IMR-90 (cell line): ENCODE measurements around the gene THRB. TPM values are rescaled to one million over a fixed set of nuclear protein-coding genes. Genes with fewer than 3 reads are reported as not detected.

Source experiments
- ATAC-seq: fragments of 200-7000 bp; cut with Tn5 transposase; 2 replicates; pipeline ENCODE4 v1.9.1; 2020; ENCODE audit warnings: low read depth, mild to moderate bottlenecking, moderate library complexity
- BruUV-seq: library from RNA; stranded (reverse); fragments of 400-500 nt; replicated peaks from 2 replicates; lab custom pipeline; 2021; lab: Mats Ljungman, UMichigan
- CTCF ChIA-PET: fragments of 300-600 bp; formaldehyde crosslinking; extraction: SDS; loops from one replicate; lab custom pipeline; 2021; ENCODE audit warnings: antibody characterized with exemption; lab: Yijun Ruan, JAX
- POLR2A ChIA-PET: fragments of 300-600 bp; sonication (Branson Sonifier 250); formaldehyde crosslinking; loops from one replicate; lab custom pipeline; 2022; ENCODE audit warnings: antibody characterized with exemption; ENCODE audit not compliant: unreplicated experiment; lab: Charles Lee
- DNase-seq: peaks from one replicate; pipeline ENCODE4 v3.0.0; 2013
- H2AFZ ChIP-seq: replicated peaks from 2 replicates; pipeline ENCODE3; 2013; ENCODE audit warnings: low read length, mild to moderate bottlenecking; ENCODE audit not compliant: poor library complexity
- H2AK5ac ChIP-seq: 2 replicates; pipeline ENCODE4 v1.6.1; 2013; ENCODE audit warnings: low read depth, low read length, inconsistent platforms
- H2AK9ac ChIP-seq: replicated peaks from 2 replicates; pipeline ENCODE3; 2013; ENCODE audit warnings: mild to moderate bottlenecking, low read depth, low read length, moderate library complexity; ENCODE audit not compliant: poor library complexity
- H2BK120ac ChIP-seq: 2 replicates; pipeline ENCODE4 v1.6.1; 2013; ENCODE audit warnings: low read depth, low read length, inconsistent platforms
- H2BK15ac ChIP-seq: 3 replicates; pipeline ENCODE4 v1.6.1; 2013; ENCODE audit warnings: low read depth, low read length, inconsistent platforms
- H2BK20ac ChIP-seq: 2 replicates; pipeline ENCODE4 v1.6.1; 2013; ENCODE audit warnings: low read depth, mild to moderate bottlenecking, inconsistent platforms, low read length, moderate library complexity
- H2BK5ac ChIP-seq: 2 replicates; pipeline ENCODE4 v1.6.1; 2013; ENCODE audit warnings: mild to moderate bottlenecking, low read depth, low read length, inconsistent platforms; ENCODE audit not compliant: poor library complexity, severe bottlenecking
- H3K14ac ChIP-seq: replicated peaks from 2 replicates; pipeline ENCODE4 v1.6.1; 2013; ENCODE audit warnings: low read depth, low read length, inconsistent platforms
- H3K18ac ChIP-seq: 2 replicates; pipeline ENCODE4 v1.6.1; 2013; ENCODE audit warnings: low read depth, low read length, control low read depth
- H3K23ac ChIP-seq: 2 replicates; pipeline ENCODE4 v1.6.1; 2013; ENCODE audit warnings: low read depth, low read length, inconsistent platforms
- H3K27ac ChIP-seq: 2 replicates; pipeline ENCODE4 v1.5.1; 2013; ENCODE audit warnings: mild to moderate bottlenecking, control low read depth, low read length; ENCODE audit not compliant: insufficient read depth
- H3K27me3 ChIP-seq: 2 replicates; pipeline ENCODE4 v1.6.1; 2013; ENCODE audit warnings: low read length; ENCODE audit not compliant: control insufficient read depth, insufficient read depth
- H3K36me3 ChIP-seq: 2 replicates; pipeline ENCODE4 v1.6.1; 2013; ENCODE audit warnings: low read length, mixed read lengths; ENCODE audit not compliant: control insufficient read depth, insufficient read depth
- H3K4ac ChIP-seq: 2 replicates; pipeline ENCODE4 v1.6.1; 2013; ENCODE audit warnings: low read depth, low read length, inconsistent platforms
- H3K4me1 ChIP-seq: 2 replicates; pipeline ENCODE4 v1.6.1; 2013; ENCODE audit warnings: low read length, mixed read lengths; ENCODE audit not compliant: control insufficient read depth, insufficient read depth
- H3K4me2 ChIP-seq: 2 replicates; pipeline ENCODE4 v1.6.1; 2013; ENCODE audit warnings: low read depth, mild to moderate bottlenecking, control low read depth, low read length, moderate library complexity
- H3K4me3 ChIP-seq: 2 replicates; pipeline ENCODE4 v1.5.1; 2013; ENCODE audit warnings: low read depth, mild to moderate bottlenecking, control low read depth, low read length, moderate library complexity; ENCODE audit not compliant: insufficient read depth
- H3K56ac ChIP-seq: 2 replicates; pipeline ENCODE4 v1.6.1; 2013; ENCODE audit warnings: low read length, inconsistent platforms; ENCODE audit not compliant: insufficient read depth; ENCODE audit errors: extremely low read depth
- H3K79me1 ChIP-seq, 2 experiments: 2 replicates each; pipeline ENCODE4 v1.6.1; 2013; ENCODE audit warnings: low read length in 2 of 2, inconsistent platforms in 1 of 2, low read depth in 1 of 2
- H3K9ac ChIP-seq: 2 replicates; pipeline ENCODE4 v1.6.1; 2013; ENCODE audit warnings: low read depth, low read length, control low read depth
- H3K9me1 ChIP-seq: 2 replicates; pipeline ENCODE4 v1.6.1; 2013; ENCODE audit warnings: low read length, inconsistent platforms; ENCODE audit not compliant: insufficient read depth
- H3K9me3 ChIP-seq: 2 replicates; pipeline ENCODE4 v1.6.1; 2013; ENCODE audit warnings: low read length; ENCODE audit not compliant: control insufficient read depth, insufficient read depth
- H4K20me1 ChIP-seq: 2 replicates; pipeline ENCODE4 v1.6.1; 2013; ENCODE audit warnings: low read length, inconsistent platforms; ENCODE audit not compliant: insufficient read depth
- H4K5ac ChIP-seq: 2 replicates; pipeline ENCODE4 v1.6.1; 2013; ENCODE audit warnings: mild to moderate bottlenecking, low read depth, low read length, control low read depth
- H4K8ac ChIP-seq, 2 experiments: 2 replicates each; pipeline ENCODE4 v1.6.1; 2013; ENCODE audit warnings: low read depth in 2 of 2, low read length in 2 of 2, control low read depth in 1 of 2, inconsistent platforms in 1 of 2
- H4K91ac ChIP-seq: 2 replicates; pipeline ENCODE4 v1.6.1; 2013; ENCODE audit warnings: low read depth, low read length, inconsistent platforms; ENCODE audit not compliant: insufficient read depth
- BHLHE40 ChIP-seq: fragments of 150-350 bp; IDR thresholded peaks from 2 replicates; pipeline ENCODE4 v1.6.1; 2016; ENCODE audit warnings: mild to moderate bottlenecking, low read depth, low read length
- CEBPB ChIP-seq: IDR thresholded peaks from 2 replicates; pipeline ENCODE4 v1.6.1; 2012; ENCODE audit warnings: low read depth, low read length, improper control_type of control experiment
- CHD1 ChIP-seq: IDR thresholded peaks from 2 replicates; pipeline ENCODE4 v1.6.1; 2012; ENCODE audit warnings: low read depth, low read length, improper control_type of control experiment
- CTCF ChIP-seq: conservative IDR thresholded peaks from 2 replicates; pipeline ENCODE4 v1.5.1; 2012; ENCODE audit warnings: mild to moderate bottlenecking, low read depth, low read length, improper control_type of control experiment
- FOS ChIP-seq: fragments of 150-350 bp; IDR thresholded peaks from 2 replicates; pipeline ENCODE4 v1.6.1; 2016; ENCODE audit warnings: low read depth, low read length
- MAFK ChIP-seq: IDR thresholded peaks from 2 replicates; pipeline ENCODE4 v1.6.1; 2012; ENCODE audit warnings: low read depth, low read length, improper control_type of control experiment
- MAZ ChIP-seq: IDR thresholded peaks from 2 replicates; pipeline ENCODE4 v1.6.1; 2012; ENCODE audit warnings: low read depth, mild to moderate bottlenecking, low read length, improper control_type of control experiment, moderate library complexity, borderline replicate concordance
- MXI1 ChIP-seq: IDR thresholded peaks from 2 replicates; pipeline ENCODE4 v1.6.1; 2012; ENCODE audit warnings: low read depth, mild to moderate bottlenecking, low read length, moderate library complexity, borderline replicate concordance
- NFE2L2 ChIP-seq: fragments of 150-350 bp; IDR thresholded peaks from 2 replicates; pipeline ENCODE4 v1.6.1; 2016; ENCODE audit warnings: low read depth, mild to moderate bottlenecking, low read length
- POLR2A ChIP-seq: IDR thresholded peaks from 2 replicates; pipeline ENCODE4 v1.6.1; 2012; ENCODE audit warnings: mild to moderate bottlenecking, low read depth, low read length
- RAD21 ChIP-seq: IDR thresholded peaks from 2 replicates; pipeline ENCODE4 v1.6.1; 2012; ENCODE audit warnings: low read length, improper control_type of control experiment
- RCOR1 ChIP-seq: IDR thresholded peaks from 2 replicates; pipeline ENCODE4 v1.6.1; 2012; ENCODE audit warnings: mild to moderate bottlenecking, low read length, improper control_type of control experiment; ENCODE audit not compliant: insufficient replicate concordance
- RFX5 ChIP-seq: IDR thresholded peaks from 2 replicates; pipeline ENCODE4 v1.8.0; 2012; ENCODE audit warnings: low read depth, mild to moderate bottlenecking, low read length, moderate library complexity
- SMC3 ChIP-seq: fragments of 150-350 bp; IDR thresholded peaks from 2 replicates; pipeline ENCODE4 v1.6.1; 2016; ENCODE audit warnings: low read depth, mild to moderate bottlenecking, antibody characterized with exemption, low read length, moderate library complexity
- USF2 ChIP-seq: fragments of 150-350 bp; IDR thresholded peaks from 2 replicates; pipeline ENCODE4 v1.6.1; 2017; ENCODE audit warnings: mild to moderate bottlenecking, antibody characterized with exemption, low read length, low read depth
- WGBS, 2 experiments: methylation state at CpG; one replicate each; pipeline versions ENCODE4 v1.1.5 to v1.1.7; 2013; ENCODE audit warnings: missing lambda C conversion rate in 2 of 2; ENCODE audit not compliant: insufficient read length in 1 of 2; ENCODE audit errors: extremely low coverage in 2 of 2; 5-methylcytosine and 5-hydroxymethylcytosine counted together
- dilution Hi-C: fragments of 300-500 bp; cut with HindIII; formaldehyde crosslinking; loops from one replicate; pipeline ENCODE4 v1.14.3; 2018; ENCODE audit warnings: low sequenced_read_pairs; ENCODE audit not compliant: unreplicated experiment
- in situ Hi-C: fragments of 300-500 bp; cut with MboI; formaldehyde crosslinking; loops from 3 replicates; pipeline ENCODE4 v1.14.3; 2019; ENCODE audit warnings: low sequenced_read_pairs, inconsistent platforms, mixed read lengths
- intact Hi-C: fragments of 100-400 bp; cut with micrococcal nuclease; formaldehyde crosslinking; loops from 2 replicates; pipeline ENCODE4 v1.10.0; 2022
- polyA plus RNA-seq, 3 experiments: library from polyadenylated mRNA; depleted of rRNA; stranded (reverse); fragments of >200 nt; gene quantifications; 2 replicates each; pipeline ENCODE4 v1.2.3, GENCODE V29; 2012; ENCODE audit warnings: low replicate concordance in 1 of 3
- total RNA-seq: library from RNA; depleted of rRNA; stranded (reverse); fragments of >200 nt; gene quantifications from 2 replicates; pipeline ENCODE4 v1.2.3, GENCODE V29; 2012

THRB gene
- total and polyA plus RNA-seq, 2 of the 4 experiments (the other 2 are of a cell fraction), result under 0.01 TPM; not detected in 1

- Histone ChIP-seq H3K18ac (no peak overlapping the region), H2BK120ac (no peak overlapping the region), H3K4ac (no peak overlapping the region), H4K20me1 (no peaks in the 10 kb centered on the region), H3K9me3 (no peaks in the 10 kb centered on the region), H3K14ac (no peak overlapping the region), H2BK15ac (no peak overlapping the region), H3K9me1 (no peaks in the 10 kb centered on the region), H3K27ac (no peak overlapping the region), H2BK5ac (no peak overlapping the region), H3K79me1 (no peaks in the 10 kb centered on the region), H3K56ac (no peak overlapping the region), H3K27me3 (peaks cover 2% of the 10 kb centered on the region; the same call in 1 of the 2 replicates), H4K91ac (no peak overlapping the region), H4K8ac (no peak overlapping the region), H4K5ac (no peak overlapping the region), H3K4me1 (no peaks in the 10 kb centered on the region), H2BK20ac (no peak overlapping the region), H3K4me2 (no peak overlapping the region), H2AK5ac (no peak overlapping the region), H3K23ac (no peak overlapping the region), H2AK9ac (no peak overlapping the region), H2AFZ (no peak overlapping the region), H3K9ac (no peak overlapping the region), H3K4me3 (no peak overlapping the region), H3K36me3 (no peaks in the 10 kb centered on the region)
- DNase-seq (no peak), ATAC-seq (no peak)
- WGBS, 2 experiments, result 100% methylated on average over 1 of the region's 1 CpG; no CpG with 5 or more reads in 1 of the 2 experiments
- CTCF ChIA-PET, result interaction anchor here (0.6 kb wide), 1 partner anchor 484 kb away, joined by 5 read pairs; no protein-coding TSS in a partner anchor
- BruUV-seq, result no TSS peak
- dilution Hi-C loops, result no loop called here
- no peak for TF ChIP-seq POLR2A
- no peak for TF ChIP-seq SMC3
- no peak for TF ChIP-seq RFX5
- TF ChIP-seq RAD21, result no peak
- no peak for TF ChIP-seq CTCF
- TF ChIP-seq RCOR1, result no peak
- TF ChIP-seq CEBPB, result no peak
- TF ChIP-seq FOS, result no peak
- no peak for TF ChIP-seq CHD1
- TF ChIP-seq MXI1, result no peak
- TF ChIP-seq NFE2L2, result no peak
- TF ChIP-seq BHLHE40, result no peak
- TF ChIP-seq MAZ, result no peak
- TF ChIP-seq MAFK, result no peak
- no peak for TF ChIP-seq USF2
- POLR2A ChIA-PET, result no interaction called here
- intact Hi-C loops, result no loop called here
- in situ Hi-C loops, result no loop called here
These were observed 295.9 kb downstream of the THRB start for GRCh38 chr3:24198728-24199127.
